Stimulated activated CD4-positive, alpha-beta T cell treated with anti-CD3 and anti-CD28 coated beads, TNF-alpha, amount 100 ng/mL, for 24 hours (primary cell): Measurements from ENCODE around the gene LPAR5.
A peak's percentile ranks its signal among the peaks of the same experiment; 100 is the strongest.

Source experiments
- DNase-seq, 3 experiments: peaks; one replicate each; pipeline ENCODE4 v3.0.0-alpha.2; 2020; ENCODE audit warnings: low read depth in 3 of 3

Gene LPAR5

DNA sequence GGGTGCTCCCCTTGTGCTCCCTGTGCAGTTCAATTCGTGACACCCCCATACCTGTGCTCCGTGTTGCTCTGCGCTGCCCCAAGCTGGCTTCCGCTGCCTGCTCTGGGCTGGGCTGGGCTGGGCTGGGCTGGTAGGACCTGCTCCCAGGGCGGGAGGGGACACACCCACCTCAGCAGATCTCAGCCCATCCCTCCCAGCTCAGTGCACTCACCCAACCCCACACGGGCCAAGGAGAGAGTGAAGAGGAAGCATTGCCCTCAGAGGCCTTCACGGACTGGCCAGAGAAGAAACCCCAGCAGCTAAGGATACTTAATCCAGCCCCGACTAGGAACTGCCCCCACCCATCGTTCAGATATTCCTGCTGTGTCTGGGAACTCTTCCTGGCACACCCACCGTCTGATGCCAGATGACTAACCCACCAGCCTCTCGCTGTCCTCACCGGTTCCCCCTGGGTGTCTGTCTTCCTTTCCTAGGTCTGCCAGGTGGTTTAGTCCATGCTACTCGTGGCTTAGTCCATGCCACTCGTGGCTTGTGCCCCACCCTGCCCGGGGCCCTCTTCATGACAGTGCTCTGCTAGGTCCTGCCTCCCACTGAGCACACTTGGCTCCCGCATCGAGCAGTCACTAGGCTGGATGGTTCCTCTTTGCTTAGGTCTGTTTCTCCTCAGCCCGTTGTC lies at the start of gene LPAR5:
LPAR5 (minus strand) TSS at position 104 of the 676 bp plus-strand sequence. CDS start 14,711 bp downstream, outside the sequence.
- DNase-seq = no peak

DNA sequence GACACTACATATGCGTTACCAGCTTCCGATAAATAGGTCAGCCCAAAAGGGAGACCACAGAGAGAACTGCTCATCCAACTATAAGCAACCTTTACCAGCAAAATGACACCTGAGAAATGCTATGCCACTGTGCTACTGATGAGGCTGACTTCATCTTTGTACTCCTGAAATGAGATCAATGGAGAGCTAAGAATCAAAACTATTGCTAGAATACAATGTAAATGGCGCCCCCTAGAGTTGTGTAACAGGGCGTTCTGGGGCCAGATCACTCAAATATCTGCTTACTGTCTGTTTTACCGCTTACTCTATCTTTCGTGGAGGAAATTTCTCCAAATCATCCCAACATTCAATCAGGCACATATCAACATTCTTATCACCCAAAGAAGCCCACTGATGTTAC lies 48.9 kb upstream of the LPAR5 start:
- DNase-seq = peak in 1 of 3 experiments; percentile 41

DNA sequence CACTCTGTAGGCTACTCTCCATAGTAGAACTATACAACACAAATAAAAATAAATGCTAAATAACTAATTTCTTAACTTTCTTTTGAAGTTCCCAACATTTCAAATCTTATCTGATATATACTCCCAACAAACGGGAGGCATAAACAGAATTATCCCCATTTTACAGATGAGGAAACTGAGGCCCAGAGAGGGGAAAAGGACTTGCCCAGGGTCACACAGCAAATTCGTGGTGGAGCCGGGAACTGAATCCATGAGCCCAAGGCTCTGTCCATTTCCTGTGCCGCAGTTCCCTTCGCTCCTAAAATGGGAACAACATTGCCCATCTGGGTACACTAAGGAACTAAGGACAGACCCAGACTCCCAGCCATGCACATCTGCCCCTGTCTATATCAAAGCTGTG lies 41.2 kb upstream of the LPAR5 start:
- DNase-seq = no peak

DNA sequence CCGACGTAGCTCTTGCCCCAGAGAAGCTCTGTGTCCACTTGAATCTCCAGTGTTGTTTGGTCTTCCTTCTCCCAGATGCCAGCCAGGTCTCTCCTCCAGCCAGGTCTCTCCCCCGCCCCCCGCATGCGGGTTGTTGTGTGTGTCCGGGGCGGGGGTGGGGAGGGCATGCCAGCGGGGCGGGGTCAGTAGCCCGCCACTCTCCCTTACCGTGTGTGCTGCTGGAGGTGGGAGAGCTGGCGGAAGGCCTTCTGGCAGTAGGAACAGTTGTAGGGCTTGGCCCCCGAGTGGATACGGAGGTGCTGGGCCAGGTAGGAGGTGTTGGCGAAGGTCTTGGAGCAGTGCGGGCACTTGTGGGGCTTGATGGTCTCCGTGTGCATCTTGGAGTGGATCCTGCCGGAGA lies 36.4 kb upstream of the LPAR5 start:
- DNase-seq = no peak

DNA sequence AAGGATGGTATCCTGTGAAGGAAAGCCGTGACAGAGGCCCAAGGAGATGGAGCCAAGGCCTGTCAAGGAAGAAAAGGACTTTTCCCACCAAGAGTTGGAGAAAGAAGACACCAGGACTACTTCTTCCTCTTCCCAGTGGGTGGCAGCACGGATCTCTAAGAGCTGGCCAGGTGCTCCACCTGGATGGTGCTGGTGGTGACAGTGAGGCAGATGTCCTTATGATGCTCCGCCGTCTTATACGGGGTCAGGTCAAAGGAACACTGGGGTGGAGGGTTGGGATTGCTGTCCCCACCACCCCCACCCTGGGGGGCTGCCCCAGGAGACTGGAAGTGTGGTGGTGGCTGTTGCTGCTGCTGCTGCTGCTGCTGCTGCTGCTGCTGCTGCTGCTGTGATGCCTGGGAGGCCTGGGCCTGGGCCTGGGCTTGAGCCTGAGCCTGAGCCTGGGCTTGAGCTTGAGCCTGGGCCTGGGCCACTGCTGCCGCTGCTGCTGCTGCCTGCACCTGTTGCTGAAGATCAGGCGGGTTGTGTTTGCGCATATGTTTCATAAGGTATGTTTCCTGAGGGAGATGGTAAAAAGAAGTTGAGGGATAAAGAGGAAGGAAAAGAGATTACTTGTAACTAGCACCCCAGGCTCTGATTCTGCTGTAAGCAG lies 31.9 kb upstream of the LPAR5 start:
- no peak for DNase-seq

DNA sequence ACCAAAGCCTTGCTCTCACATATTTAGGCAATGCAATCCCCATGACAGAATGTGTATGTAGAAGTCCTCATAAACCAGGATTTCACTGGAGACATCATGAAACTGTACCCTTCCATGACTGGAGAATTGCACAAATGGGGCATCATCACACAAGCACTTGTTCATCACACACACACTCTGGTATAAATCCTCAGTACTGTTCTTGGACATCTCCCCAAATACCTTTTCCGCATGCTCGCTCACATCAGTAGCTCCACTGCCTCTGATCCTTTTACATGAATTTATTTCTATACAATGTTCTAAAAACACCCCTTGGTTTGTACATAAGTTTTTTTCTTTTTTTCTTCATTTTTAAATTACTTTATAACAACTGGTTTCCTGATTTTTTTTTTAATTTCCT lies 30.5 kb upstream of the LPAR5 start:
- no peak for DNase-seq

DNA sequence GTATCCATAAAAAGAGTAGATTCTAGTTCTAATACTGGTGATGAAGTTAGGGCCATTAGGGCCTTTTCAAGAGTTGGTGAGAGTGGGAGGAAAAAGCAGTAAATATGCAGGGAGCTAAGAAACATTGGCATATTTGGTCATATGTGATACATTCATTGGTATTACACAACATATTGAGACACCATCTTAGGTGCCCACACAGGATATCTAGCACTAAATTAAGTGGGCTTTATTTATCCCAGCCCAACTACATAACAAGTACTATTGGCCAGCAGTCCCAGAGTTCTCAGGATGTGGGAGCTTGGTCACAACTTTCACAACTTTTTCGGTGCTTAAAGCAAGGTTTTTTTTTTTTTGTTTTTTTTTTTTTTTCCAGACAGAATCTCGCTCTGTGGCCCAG lies 29.1 kb upstream of the LPAR5 start:
- no peak for DNase-seq

DNA sequence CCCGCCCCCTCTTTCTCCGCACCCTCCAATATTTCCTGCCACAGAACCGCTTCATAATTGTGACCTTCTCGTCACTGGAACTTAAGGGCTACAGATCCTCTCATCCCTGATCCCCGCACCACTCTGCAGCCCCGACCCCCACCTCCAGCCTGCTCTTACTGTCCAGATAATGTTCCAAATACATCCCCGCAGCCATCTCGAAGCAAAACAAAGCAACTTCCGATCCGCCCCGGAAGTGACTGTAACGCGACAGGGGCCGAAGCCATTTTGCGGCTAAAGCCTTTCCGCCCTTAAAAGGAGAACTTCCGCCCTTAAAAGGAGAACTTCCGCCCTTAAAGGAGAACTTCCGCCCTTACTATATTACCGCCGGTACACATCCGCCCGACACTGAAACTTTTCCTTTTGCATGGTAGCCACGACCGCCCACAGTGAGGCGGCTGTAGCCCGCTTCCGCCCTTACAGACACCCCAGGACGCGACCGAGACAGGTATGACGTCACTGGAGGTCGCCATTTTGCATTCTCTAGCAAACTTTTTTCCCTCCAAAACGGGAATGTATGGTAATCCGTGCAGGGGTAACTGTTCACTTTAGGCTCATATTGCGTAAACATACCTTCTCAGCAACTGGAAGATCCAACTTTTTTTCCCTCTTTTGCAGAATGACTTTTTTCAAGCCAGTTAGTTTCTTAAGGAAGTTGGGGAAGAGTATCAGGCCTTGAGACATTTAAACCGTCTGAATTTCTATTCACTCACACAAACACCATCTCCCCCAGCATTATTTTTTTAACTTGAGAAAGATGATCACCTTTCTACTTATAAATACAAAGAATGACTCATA lies 27.4 kb upstream of the LPAR5 start, which contains the start of gene ING4:
ING4 (minus strand) TSS at position 214 of the 837 bp plus-strand sequence; CDS start at position 196, 18 bp downstream.
- peak; percentile 83 to 95 (median 93) for DNase-seq

DNA sequence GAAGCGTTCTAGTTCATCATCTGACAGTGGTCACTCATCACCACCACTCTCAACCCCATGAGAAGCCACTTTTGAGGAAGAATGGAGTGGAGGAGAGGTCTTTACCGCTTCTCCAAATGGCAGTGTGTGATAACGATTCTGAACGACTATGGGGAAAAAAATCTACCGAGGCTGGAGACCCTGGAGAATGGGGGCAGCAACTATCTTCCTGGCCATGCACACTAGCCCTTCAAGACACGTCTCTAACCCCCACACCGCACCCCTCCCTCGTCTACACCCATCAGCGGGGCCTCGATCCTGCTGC lies 26.8 kb upstream of the LPAR5 start:
- DNase-seq = no peak

DNA sequence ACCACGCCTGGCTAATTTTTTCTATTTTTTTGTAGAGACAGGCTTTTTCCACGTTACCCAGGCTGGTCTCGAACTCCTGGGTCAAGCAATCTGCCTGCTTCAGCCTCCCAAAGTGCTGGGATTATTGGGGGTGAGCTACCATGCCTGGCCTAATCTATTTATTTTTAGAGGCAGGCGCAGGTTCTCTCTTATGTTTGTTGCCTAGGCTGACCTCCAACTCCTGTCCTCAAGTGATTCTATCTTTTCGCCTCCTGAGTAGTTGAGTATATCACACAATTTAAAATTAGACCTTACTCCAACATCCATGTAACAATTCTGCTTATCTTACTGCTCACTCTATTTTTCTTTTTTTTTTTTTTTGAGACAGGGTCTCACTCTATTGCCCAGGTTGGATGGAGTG lies 18.2 kb upstream of the LPAR5 start:
- no peak for DNase-seq

DNA sequence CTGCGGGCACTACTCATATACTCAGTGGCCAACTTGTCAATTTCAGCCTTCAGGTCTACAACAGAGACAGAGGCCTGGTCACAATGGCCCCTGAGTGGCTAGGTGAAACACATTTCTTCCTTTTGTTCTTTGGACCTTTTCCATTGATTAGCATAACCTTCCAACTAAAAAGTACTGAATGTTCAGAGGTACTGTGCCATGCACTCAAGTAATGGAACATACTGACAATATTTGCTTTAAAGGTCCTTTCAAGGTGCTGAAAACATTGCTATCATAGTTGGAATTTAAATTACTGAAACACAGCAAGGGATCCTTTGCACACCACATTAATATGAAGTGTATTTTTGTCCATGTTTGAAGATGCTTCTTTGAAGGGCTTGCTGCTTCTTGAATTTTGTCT lies 17.6 kb upstream of the LPAR5 start:
- DNase-seq = no peak

DNA sequence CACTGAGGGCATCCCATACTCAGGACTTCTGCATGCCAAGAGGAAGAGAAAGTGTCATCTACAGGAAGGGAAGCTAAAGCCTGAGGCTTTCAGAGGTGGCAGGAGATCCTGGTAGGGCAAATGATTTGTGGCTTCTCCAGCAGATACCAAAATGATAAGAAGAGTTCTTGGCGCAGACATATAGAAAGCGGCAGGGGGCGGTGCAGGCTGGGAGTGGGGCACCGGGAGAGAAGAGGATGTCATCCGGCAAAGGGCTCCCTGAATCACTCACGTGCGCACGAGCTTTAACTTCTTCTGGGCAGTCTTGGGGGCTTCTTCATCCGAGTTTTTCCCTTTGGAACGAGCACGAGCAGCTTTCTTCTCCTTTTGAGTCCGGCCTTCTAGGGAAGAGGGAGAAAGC lies 16.6 kb upstream of the LPAR5 start:
- no peak for DNase-seq

DNA sequence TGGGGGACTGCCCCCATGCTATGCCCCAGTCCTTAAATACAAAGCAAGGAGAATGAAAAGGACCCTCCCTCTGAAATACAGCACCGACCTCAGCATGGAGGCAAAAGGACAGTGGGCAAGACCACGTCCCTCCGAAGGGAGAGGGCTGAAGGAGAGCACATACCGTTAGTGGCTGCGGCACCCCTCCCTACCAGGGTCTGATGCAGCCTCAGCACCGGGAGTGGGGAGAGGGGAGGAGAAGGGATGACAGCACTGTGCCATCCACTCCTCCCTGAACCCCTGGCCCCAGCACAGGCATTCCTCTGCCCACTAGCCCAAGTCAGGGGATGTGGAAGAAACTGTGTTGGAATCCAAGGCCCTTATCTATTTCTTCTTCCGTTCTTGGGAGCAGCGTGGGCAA lies 15.1 kb upstream of the LPAR5 start:
- no peak for DNase-seq

DNA sequence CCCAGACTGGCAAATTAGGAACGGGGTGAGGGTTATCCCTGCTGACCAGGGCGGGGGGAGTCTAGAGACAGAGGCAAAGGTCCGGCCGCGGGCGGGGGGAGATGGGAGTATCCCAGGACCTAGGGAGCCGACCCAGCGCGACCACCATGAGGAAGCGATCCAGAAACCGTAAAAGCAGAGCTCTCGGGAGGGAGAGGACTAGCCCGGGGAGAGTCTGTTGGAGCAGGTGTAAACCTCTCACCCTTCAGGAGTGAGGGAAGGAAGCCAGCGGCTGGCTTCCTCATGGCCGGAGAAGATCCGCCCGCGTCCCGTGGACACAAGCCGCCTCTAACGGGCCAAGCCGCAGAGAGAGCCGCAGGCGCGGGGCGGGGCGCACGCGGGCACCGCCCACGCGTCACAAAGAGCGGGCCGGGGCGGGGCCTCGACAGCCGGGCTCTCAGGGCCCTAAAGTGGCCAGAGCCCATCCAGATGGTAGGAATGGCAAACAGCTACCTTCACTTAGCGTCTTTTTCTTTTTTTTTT lies 11.4 kb upstream of the LPAR5 start, which contains the start of gene ACRBP:
ACRBP (minus strand) TSS at position 350 of the 522 bp plus-strand sequence; CDS start at position 284, 66 bp downstream.
- peak in 1 of 3 experiments; percentile 46 for DNase-seq

DNA sequence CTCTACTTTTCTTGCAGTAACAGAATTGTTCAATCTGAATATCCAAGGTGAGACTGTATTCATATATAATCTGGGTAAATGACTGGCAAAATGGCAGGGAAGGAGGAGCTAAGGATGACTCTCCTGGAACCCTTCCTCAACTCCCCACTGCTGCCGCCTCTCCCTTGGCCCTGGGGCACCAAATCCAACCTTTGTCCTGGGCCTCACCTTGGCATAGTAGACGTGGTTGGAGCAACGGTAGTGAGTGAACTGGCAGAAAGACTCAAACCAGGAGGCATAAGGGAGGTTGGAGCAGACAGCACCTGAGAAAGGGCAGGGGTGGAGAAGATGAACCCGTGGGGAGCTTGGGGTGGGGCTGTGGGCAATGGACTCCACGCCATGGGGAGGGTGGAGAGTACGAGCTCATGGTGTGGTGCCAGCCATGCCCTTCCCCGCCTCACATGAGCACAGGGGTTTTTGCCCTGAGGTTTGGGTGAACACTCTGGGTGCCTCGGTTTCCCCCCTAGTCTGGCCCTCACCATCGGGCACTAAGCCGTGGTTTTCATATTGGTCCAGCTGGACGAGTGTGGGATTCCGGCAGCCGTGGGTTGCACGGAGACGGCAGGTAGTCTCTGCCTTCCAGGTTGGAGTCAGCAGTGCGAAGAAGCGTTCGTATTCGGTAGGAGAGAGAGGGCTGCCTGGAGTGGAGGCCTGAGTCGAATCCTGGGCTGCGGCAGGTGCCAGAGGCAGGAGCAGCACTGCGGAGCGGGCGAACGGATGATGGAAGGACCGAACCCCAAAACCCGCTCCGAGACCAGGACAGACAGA lies 10.7 kb upstream of the LPAR5 start:
- no peak for DNase-seq

DNA sequence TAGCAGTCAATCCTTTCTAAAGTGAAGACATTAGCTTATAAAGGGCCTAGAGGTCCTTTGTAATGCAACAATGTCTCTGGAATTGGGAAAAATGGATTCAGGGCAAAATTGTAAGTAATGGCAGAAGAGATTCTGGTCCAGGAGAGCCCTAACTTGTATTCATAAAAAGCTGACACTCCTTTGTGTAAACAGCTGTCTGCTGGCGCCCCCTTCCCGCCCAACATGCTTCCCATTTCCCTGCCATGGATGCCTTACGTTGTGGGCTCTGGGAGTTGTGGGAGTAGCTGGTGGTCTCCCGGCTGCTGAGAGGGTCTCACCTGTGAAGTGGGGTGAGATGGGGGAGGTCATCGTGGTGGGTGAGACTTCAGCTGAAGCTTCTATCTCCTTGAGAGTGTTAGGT lies 9.1 kb upstream of the LPAR5 start:
- DNase-seq = no peak

DNA sequence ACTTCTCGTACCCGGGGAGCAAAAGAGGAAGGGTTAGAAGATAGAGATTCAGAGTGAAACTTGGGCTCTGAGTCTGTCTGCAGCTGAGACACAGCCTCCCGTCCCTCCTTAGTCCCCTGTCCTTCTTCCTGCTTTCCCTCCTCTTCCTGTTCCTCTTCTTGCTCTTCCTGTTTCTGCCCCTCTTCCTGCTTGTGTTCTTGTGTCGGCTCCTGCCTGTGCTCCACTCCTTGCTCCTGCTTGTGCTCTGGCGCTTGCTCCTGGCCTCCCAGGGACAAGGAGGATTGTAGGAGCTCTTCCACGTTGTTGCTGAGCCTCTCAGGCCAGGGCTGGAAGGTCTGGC lies 8.5 kb upstream of the LPAR5 start:
- DNase-seq = no peak

DNA sequence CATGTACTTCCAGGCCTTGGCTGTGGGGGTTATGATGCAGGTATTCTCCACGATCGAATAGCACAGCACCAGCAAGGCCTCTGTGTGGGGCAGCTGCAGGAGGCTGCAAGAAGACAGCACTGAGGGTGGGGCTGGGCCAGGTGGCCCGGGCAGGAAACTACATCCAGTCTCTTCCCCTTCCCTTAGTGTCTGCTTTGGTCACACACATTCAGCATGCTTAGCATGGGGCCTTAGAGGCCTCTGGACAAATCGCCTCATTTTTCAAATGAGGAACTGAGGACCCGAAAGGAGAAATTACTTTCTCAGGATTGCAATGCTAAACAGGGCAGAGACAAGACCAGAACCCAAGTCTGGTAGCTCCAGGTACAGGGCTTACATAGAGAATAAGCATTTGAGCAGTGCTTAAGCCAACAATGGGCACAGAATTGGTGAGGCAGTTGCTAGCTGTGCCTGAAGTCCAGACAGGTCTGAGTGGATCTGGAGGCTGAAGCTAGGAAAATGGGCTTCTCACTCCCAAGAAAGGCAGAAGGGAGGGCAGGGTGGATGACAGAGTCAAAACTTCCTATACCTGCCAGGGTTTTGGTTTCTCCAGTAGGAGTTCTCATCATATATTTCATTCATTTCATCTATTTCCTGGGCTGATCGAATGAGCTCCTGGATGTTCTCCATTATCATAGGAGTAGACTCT lies 8.0 kb upstream of the LPAR5 start:
- DNase-seq = no peak

DNA sequence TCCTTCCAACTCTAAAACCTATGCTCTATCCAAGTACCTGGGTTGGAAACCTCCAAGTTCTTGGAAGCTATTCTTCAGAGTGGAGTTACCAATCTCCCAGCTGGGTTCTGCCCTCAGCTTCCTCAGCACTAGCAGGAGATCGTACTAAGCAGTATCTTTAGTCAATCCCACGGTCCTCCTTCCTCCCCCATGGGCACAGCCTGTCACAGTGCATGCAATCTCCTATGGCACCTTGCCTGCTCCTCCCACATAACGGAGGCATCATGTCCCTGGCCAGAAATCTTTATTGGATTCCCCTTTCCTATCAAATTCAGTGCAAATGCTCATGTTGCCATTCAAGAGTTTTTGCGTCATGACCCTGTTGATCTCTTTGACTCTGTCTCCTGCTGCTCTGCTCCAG lies 5.4 kb upstream of the LPAR5 start:
- DNase-seq = no peak

DNA sequence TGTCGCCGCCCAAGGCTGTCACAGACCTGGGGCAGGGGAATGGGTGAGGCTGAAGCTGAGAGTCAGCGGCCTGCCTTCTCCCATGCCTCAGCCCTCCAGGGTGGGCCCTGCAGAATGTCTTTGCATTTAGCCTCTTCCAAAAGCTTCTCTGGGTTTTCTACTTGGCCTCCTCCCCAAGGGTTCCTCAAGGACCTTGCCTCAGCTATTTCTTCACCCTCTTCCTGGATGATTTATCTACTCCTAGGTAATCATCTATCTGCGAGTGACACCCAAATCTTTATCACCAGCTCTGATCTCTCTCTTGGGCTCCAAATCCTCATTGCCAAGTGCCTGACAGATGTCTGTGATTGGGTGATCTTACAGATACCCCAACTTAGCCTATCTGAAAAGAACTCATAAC lies 4.7 kb upstream of the LPAR5 start:
- no peak for DNase-seq

DNA sequence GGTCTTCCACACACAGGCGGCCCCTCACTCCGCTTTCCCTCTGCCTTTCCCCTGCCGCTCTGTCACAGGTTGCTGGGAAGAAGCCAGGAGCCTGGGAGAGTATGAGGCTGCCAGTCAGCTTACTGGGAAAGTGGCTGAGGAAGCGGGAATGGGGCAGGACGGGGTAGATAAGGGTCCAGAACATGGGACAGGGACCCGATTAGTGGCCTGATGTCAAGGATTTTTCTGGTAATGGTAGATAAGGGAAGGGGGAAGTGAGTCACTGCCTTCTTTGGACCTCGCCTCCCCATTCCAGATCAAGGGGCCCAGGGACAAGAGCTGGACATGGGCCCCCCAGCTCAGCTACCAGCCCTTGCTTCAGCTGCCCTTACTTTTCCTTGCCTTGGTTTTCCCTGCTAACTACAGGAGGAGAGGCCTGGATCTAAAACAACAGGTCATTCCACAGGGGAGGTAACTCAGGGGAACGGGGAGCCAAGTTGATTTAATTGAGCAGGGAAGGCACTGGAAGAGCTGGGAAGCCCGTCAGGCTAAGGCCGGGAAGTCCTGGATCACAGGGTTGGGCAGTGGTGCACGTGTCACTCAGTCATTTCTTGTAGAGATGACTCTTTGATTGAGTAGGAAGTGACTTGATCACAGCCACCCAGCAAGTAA lies 3.5 kb upstream of the LPAR5 start:
- no peak for DNase-seq
